GM10266 (cell line): Measurements from ENCODE around the gene SHROOM3.

Experiments used
- DNase-seq: peaks from one replicate; pipeline ENCODE4 v3.0.0; 2012; ENCODE audit errors: extremely low spot score
- CTCF ChIP-seq: IDR thresholded peaks from 2 replicates; pipeline ENCODE4 v1.5.1; 2012; ENCODE audit warnings: mild to moderate bottlenecking, low read depth; ENCODE audit not compliant: control insufficient read depth, insufficient read depth; ENCODE audit errors: missing control alignments

SHROOM3 gene

GRCh38 chr4:76430519-76431388 lies 4.3 kb upstream of the SHROOM3 start:
- peak; percentile 60 for TF ChIP-seq CTCF
- DNase-seq: peak; percentile 58

GRCh38 chr4:76435528-76436319 lies 695 bp downstream of the SHROOM3 start:
- no peak for DNase-seq
- TF ChIP-seq CTCF: no peak

GRCh38 chr4:76439491-76439890 lies 4.5 kb downstream of the SHROOM3 start:
- no peak for DNase-seq

GRCh38 chr4:76441881-76442280 lies 6.9 kb downstream of the SHROOM3 start:
- TF ChIP-seq CTCF: no peak

More at GRCh38 chr4:76439491-76439890, 4.5 kb downstream of the SHROOM3 start:
- TF ChIP-seq CTCF: no peak

GRCh38 chr4:76442807-76443206 lies 7.8 kb downstream of the SHROOM3 start:
- no peak for TF ChIP-seq CTCF
- DNase-seq: no peak

More at GRCh38 chr4:76441881-76442280, 6.9 kb downstream of the SHROOM3 start:
- no peak for DNase-seq

- no peak for DNase-seq
- no peak for TF ChIP-seq CTCF
These were observed 8.3 kb downstream of the SHROOM3 start for GRCh38 chr4:76443376-76443775.
